ENCODE measurements around the gene IL4I1.

Gene IL4I1

DNA sequence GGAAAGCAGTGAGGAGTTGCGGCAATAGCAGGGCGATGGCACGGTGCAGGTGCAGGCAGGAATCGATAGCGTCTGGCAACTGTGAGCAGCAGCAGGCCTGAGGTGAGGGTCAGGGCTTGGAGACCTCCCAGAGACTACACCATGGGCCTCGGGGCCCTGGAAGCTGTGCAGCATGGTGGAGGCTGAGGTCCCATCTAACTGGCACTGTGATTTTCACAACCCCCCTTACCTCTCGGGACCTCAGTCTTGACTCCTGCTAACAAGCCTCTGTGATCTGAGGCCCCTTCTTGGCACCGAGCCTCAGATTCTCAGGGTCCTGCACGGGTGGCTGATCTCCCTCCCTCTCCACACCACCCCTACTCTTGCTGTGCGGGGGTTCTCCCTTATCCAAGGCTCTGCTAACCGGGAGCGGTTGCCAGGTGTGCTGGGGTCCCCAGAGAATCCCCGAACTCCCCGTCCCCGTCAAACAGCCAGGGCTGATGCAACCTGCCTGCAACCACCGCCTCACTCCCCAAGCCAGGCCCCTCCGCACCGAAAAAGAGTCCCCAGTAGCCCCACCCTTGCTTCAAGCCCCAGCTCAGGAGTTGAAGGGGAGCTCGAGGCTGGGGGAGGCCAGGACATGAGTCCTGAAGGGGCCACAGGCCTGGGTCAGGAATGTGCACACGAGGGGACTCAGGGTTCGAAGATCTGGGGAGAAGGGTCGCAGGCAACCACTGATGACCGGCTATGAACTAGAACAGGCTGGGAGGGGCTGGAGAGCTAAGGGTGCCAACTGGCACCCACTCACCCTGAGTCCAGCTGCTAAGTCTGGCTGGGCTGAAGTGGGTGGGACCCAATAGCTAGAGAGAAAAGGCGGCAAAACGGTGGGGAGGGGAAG, 27.6 kb upstream of the IL4I1 start:
- DNase-seq (ENCODE audit: low read depth): no peak

DNA sequence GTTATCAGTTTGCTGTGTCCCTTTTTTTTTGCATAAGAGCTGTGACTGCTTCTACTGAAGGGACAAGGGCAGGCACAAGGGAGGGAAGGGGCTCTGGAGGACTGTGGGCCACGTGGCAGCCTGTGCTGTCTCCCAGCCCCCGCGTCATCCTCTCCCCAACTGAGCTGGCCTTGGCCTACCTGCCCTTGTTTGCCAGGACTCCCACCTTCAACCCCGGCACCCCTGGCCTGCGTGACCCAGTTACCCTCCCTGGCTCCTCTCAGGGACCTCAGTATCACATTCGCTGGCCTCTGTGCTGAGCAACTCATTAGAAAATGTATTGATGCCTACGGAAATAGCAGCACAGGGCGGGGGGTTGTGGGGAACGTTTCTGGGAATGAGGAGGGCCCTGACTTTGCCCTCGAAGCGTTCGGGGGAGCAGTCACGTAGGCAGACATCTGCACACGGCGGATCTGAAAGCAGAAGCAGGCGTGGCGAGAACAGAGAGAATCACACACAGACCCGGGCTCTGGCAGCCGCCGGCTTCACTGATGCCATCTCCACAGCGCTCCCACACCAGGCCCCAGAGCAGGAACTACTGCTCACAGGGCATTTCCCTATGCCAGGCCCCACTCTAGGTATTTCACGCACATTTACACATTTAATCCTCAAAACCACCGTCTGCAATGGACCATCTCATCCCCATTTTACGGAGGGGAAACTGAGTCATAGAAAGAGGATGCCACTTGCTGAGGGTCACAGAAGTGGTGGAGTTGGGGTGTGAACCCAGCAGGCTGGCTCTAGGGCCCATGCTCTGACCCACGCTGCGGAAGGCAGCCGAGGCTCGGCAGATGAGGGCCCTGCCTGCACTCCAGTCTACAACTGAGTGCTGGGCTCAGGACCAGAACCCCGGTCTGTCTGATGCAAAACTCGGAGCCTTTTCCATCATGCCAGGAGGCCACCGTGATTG, 26.6 kb upstream of the IL4I1 start:
- no peak for DNase-seq (ENCODE audit: low read depth)

DNA sequence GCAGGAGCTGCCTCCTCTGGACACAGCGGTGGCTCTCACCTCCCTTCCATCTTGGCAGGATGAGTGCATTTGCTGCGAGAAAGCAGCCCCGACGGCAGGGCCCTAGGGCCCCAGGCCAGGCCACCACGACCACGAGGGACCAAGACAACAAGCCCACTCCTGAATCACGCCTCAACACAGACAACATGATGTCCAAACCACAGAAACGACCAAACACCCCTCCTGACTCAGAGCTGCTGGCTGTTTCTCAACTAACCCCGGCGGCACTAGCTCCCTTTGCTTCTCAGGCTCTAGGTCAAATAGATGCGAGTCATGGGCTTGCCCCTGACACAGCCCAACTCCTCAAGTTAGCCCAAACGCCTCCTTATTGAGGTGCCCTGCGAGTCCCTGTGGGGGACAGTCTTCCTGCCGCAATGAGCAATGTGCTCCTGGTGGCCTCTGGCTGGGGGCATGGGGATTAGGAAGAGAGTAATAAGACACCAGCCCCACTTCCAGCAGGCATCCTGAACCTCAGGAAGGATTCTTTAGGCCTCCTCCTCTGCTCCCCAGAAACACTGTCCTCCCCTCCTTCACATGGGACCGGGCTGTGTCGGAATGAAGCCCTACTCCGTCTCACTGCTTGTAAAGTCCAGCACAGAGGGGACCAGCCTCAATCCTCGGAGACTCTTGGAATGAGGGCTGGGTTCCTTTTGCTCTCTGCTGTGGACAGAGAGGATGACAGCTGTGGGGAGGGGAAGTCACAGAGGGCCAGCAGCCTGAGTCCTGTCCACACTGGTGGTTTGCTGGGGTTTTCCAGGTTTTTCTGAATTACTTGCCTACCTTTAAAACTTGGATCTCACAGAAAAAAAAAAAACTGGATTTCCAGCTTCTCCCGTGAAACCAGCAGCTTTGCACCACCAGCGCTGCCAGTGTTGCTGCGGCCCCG, 25.4 kb upstream of the IL4I1 start:
- peak; percentile 43 for DNase-seq (ENCODE audit: low read depth)

DNA sequence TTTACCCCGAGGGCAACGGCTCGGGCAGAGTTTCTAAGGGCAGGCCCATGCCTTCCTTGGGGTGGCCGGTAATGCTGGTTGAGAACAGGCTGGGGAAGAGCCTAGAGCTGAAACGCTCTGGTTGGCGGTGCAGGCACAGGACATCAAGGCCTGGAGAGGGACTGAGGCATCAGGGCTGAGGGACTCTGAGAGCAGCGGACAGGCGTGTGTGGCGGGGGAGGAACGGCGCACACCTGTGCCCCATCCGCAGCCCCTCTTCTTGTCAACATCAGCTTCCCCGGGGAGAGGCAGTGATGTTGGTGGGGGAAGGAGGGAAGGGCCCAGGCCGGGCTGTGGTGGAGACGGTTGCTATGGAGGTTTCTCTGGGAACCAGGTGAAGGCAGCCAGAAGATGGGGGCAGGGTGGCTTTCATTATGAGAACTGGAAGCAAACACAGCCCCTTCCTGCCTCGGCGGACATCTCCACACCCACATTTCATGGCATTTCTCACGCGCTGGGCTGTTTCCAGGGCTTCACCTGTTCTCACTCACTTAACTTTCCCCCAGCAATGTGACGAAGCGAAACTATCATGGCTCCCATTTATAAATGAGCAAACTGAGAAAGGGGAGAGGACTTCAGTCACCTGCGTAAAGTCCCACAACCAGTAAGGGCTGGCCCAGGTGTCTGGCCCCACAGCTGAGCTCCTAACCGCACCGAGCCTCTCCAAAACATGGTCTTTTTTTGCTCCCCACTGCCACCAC, 24.1 kb upstream of the IL4I1 start:
- DNase-seq (ENCODE audit: low read depth): no peak

DNA sequence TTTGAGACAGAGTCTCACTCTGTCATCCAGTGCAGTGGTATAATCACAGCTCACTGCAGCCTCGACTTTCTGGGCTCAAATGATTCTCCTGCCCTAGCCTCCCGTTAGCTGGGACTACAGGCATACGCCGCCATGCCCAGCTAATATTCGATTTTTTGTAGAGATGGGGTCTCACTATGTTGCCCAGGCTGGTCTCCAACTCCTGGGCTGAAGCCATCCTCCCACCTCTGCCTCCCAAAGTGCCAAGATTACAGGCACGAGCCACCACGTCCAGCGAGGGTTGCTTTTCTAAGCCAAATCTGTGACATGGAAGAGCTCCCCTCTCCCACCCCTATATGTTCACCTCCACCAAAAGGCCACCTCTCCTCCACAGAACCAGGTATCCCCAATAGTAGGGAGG, 21.4 kb upstream of the IL4I1 start:
- DNase-seq (ENCODE audit: low read depth): no peak

DNA sequence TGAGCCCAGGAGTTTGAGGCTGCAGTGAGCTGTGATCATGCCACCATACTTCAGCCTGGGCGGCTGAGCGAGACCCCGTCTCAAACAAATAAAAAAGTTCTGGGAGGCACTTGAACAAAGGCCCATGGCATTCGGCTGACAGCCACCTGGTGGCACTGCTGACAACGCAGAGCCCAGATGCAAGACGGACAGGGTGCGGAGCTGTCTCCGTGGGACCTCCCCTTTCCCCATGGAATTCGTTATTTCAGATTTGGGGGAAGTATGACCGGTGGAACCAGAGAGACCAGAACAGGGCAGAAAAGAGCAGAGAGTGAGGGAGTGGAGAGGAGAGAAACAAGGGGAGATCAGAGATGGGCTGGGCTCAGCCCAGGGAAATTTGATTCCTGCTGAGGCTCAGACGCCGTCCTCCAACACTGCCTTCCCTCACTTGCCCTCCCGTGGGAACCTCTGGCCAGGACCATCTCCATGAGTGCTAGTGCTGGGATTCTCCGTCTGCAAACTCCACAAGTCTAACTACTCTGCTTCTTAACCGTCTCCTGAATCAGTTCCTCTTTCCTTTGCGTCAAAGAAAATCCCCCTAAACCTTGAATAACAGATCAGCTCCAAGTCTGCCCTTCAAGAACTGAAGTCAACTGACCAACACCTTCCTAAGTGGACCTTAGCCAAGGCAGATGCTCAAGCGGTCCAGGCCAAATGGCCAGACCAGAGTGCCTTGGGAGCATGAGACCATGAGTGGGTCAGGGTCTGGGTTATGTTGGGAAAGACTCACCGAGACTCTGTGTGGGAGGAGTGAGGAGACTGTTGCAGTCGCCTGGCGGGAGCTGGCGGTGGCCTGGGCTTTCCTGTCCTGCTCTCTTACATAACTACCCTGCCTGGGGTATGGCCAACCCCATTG, 20.4 kb upstream of the IL4I1 start:
- no peak for DNase-seq (ENCODE audit: low read depth)

DNA sequence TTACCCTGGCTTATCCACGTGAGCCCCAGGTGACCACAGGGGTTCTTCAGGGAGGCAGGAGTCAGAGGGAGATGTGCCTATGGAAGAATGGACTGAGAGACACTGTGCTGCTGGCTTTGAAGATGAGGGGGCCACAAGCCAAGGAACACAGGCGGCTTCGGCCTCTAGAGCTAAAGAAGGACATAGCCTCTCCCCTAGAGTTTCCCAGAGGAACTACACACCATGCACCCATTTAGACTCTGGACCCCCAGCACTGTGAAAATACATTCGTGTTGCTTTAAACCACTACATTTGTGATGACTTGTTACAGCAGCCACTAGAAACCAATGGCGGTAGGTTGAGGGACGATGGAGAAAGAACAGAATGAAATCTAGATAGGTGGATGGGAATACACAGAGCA, 18.6 kb upstream of the IL4I1 start:
- no peak for DNase-seq (ENCODE audit: low read depth)

DNA sequence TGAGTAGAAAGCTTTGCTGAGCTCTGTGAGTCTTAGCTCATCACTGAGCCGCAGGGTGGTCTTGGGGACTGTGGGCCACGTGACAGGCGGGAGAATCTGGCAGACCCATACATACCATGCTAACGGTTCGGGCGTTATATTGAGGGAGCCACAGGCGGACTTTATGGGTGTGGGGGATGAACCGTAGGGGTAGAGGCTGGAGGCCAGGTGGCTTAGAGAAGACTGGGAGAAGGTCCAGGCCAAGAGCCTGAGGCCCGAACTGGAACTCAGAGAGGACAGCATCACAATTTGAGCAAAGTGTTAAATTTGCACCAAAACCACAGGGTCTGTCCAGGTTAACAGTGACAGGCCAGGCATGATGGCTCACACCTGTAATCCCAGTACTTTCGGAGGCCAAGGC, 17.0 kb upstream of the IL4I1 start:
- no peak for DNase-seq (ENCODE audit: low read depth)

DNA sequence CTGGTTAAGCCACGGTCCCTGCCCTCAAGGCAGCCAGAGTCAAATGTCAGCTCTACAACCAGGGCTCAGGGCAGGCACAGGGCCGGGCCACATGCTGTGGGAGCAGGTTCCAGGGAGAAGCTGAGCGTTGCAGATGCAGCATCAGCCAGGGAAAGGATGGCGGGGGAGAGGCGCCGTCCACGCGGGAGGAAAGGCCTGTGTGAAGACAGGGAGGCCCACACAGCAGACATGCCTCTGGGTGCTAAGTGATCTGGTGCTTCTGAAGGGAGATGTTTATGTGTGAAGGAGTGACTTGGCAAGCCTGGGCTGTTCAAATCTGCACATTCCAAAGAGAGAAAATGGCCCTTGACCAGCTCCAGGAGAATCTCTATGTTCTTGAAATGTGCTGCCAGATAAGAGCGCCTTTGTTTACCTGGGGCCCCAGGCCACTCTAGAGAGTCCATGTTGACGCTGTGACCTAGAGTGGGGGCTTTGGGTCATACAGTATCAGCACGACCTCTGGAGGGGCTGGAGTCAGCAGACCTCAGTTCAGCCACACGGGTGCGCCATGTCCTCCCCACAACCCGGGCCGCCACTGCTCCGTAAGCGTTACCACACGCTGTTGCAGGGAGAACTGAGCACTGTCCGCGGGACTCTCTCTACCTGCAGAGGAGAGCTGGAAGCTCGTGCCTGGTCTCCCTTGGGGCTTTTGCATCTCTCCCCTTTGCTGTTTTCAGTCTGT, 16.4 kb upstream of the IL4I1 start:
- no peak for DNase-seq (ENCODE audit: low read depth)

DNA sequence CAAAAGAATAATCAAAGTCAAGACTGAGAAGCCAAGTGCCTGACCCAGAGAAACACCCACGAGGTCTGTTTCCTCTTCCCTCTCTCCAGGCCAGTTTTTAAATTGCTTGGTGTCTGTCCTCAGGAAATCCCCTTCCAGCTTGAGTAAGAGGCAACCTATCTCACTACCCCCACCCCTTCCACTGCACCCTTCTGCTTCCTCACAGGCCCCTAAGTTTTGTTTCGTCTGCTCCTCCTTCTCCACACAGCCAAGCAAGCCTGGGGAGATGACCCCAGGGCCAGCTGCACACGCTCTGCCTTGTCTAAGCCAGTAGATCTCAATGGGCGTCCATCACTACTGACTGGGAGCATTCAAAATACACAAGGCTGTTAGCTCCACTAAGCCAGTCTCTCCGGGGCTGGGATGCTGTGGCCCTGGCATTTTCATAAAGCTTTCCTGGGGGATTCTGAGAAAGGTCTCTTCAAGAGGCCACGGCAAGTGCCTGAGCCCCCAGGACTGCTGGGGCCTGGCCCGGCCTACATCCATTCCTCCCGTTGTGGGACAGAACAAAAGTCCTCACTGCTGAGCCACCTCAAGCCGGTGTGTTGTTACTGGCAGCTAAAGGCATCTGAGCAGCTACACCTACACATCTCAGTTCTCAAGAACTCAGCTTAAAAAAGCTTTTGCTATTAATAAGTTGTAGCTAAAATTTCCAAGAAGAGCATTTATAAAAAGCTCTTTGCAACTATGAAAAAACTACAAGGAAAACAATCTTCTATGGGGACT, 14.9 kb upstream of the IL4I1 start:
- DNase-seq (ENCODE audit: low read depth): no peak

DNA sequence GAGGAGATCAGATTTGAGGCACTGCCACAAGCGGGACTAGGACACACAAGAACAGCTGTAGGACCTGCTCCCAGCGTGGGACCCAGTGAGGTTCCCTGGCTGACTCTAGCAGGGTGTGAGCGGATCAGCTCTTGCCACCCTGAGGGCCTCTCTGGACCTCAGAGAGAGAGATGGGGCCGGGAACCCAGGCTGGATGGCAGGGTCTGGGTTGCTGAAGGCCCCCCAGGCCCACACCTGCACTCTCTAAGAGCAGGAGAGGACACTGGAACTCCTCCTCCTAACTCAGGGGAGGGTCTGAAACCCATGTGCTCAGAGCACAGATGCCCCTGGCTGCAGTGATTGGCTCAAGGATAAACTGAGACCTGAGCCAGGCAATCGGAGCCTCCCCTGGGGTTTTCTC, 13.5 kb upstream of the IL4I1 start:
- DNase-seq (ENCODE audit: low read depth): no peak

DNA sequence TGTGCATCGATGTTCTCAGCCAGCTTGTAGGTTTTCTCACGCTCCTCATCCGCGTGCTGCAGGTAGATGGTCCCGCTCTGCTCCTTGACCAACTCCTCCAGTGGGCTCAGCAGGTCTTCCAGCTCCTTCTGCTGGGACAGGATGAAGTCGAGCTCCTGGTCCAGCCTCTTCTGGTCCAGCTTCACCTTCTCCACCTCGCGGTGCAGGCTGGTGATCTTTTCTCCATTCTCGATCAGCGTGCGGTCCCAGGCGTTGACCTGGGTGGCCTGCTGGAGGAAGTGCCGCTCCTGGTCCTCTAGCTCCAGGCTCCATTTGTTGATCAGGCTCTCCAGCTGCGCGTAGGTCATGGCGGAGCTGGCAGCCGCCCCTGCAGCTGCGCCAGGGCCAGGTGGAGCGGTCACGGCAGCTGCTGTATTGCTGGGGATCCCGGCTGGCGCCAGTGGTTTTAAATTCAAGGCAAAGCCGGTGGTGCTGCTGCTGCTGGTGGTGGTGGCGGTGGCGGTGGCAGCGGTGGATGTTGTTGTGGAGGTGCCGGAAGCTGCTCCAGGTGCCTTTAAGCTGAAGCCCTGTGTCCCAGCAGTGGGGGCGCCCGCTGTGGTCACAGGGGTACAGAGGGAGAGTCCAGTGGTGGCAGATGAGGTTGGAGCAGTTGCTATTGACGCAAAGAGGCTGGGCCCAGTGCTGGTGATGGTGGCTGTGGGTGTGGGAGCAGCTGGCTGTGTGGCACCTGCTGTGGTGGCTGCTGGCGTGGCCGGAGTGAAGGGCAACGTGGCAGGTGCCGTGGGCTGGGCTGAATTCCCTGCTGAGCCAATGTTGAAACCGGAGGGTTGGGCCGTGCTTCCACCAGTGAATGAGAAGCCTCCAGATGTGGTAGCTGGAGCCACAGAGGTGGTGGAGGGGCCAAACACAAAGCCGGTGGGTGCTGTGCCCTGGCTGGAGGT, 12.1 kb upstream of the IL4I1 start:
- DNase-seq (ENCODE audit: low read depth): no peak

DNA sequence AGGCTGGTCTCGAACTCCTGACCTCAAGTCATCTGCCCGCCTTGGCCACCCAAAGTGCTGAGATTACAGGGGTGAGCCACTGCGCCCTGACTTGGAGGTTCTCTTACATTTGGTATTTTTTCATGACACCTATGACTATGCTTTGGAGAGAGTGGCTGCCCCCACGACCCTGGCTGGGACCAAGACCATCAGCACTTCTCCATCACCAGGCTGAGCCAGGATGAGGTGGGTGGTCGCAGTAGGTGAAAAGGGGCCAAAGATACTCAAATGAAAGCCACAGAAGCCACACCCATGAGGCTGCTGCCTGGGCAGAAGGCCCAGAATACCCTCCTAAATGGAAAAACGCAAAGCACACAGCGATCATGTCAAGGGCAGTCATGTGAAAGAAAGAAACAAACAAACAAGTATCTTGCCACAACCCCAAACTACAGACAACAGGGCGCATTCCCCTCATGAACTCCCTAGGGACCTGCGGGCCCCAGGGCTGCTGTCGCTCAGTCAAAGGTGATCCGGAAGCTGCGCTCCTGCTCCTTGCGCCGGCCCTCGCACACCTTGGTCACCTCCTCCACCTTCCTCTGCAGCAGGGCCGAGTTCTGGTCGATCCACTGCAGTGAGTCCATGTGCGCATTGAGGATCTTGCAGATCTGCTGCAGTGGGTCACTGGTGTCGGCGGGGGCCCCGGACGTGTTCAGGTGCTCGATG, 11.2 kb upstream of the IL4I1 start:
- DNase-seq (ENCODE audit: low read depth): no peak

DNA sequence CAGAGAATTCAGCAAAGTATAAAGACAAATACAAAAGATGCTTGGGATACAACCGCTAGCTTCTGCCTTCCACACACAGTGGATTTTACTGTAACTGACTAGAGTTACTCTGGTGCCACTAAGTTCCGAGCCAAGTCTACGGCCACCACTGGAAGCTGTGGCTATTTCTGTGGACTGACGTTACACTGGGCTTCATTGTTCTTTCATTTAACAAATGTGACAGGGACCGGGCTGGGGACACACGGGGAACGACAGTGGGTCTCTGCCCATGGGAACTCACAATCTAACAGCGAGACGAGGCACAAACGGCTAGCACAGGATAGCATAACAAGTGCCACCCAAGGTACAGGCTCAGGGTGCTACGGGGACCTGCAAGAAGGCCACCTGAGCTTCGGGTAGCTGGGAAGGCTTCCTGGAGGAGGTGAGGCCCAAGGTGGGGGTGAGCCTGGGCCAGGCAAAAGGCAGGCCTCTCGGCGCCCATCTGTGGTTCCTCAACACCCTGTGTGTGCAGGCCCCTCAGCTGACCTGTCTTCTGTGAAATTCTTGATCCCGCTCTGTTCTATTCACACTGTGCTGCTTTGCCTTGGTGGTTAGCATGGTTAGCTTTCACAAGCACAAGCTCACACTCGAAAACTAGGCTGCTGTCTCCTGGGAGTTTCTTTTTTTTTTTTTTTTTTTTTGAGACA, 10.3 kb upstream of the IL4I1 start:
- DNase-seq (ENCODE audit: low read depth): no peak

DNA sequence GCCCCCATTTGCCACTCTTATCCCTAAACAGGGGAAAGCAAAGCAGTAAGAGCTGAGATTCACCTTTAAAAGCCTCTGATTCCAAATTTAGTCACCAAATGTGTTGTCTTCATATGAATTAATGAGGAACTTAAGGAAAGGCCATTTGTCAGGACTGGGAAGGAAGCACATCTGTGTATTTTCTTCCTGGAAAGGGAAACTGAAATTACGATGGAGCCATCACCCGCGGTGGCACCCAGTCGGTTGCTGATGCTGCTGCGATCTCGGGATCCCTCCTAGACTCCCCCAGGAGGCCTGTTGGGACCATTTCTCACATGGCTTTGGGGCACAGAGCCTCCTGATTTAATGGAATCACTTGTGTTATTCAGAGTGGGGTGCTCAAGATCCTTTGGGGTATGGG, 7.4 kb upstream of the IL4I1 start:
- DNase-seq (ENCODE audit: low read depth): no peak

DNA sequence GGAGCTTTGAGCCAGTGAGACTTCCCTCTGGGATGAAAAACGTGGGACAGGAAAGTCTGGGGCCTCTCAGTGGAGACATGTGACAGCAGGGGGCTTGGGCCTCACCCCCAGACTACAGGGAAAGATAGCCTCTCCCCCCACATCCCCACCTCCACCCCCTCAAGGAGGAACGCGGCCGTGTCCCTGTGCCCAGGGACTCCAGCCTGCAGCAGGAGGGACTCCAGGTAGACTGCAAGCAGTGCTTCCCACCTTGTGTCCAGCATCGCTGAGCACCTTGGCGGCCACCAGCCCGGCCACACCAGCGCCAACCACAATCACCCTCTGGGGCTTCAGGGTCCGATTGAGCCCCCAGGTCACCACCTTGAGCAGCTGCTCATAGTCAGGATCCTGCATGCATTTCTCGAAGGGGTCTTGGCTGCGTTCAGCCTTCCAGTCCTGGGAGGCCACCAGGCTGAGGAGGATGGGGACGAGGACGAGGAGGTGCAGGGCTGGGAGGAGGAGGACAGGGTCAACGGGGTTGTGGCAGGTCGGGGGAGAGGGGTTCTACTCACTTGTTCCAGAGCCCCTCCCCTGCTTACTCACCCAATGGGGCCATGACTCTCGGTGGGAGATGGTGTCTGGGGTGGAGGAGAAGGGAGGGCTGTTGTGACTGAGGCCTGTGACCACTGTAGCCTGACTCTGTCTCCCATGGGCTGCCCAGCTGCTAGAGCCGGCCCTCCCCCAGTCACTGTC, 955 bp downstream of the IL4I1 start:
- no peak for DNase-seq (ENCODE audit: low read depth)
